HG03432 (cell line): ENCODE measurements around the gene DACT3.

ENCODE experiments used
- ATAC-seq: cut with Tn5 transposase; IDR thresholded peaks from one replicate; pipeline ENCODE4 v1.9.1; 2021; ENCODE audit warnings: mild to moderate bottlenecking, moderate library complexity; ENCODE audit not compliant: unreplicated experiment

The DACT3 gene

GRCh38 chr19:46661020-46661731, at the start of gene DACT3:
Gene DACT3 (minus strand): TSS chr19:46661182. CDS start chr19:46661064, 118 bp downstream.
- ATAC-seq = peak; percentile 89

GRCh38 chr19:46710687-46711086, 49.7 kb upstream of the DACT3 start:
- ATAC-seq = no peak

- ATAC-seq = no peak
Observed at GRCh38 chr19:46704379-46705076, 43.5 kb upstream of the DACT3 start.

GRCh38 chr19:46700704-46701103, 39.7 kb upstream of the DACT3 start:
- ATAC-seq = no peak

GRCh38 chr19:46698395-46699321, 37.7 kb upstream of the DACT3 start:
- no peak for ATAC-seq

- no peak for ATAC-seq
Observed at GRCh38 chr19:46697204-46697960, 36.4 kb upstream of the DACT3 start.

- ATAC-seq = no peak
Observed at GRCh38 chr19:46696866-46697203, 35.9 kb upstream of the DACT3 start.

GRCh38 chr19:46696052-46696451, 35.1 kb upstream of the DACT3 start:
- ATAC-seq = no peak

- ATAC-seq = no peak
Observed at GRCh38 chr19:46693760-46694159, 32.8 kb upstream of the DACT3 start.

GRCh38 chr19:46692918-46693722, 32.1 kb upstream of the DACT3 start:
- no peak for ATAC-seq

- no peak for ATAC-seq
Observed at GRCh38 chr19:46691948-46692347, 31.0 kb upstream of the DACT3 start.

- ATAC-seq = no peak
Observed at GRCh38 chr19:46691104-46691503, 30.1 kb upstream of the DACT3 start.

GRCh38 chr19:46689358-46689757, 28.4 kb upstream of the DACT3 start:
- no peak for ATAC-seq

- no peak for ATAC-seq
Observed at GRCh38 chr19:46687438-46688145, 26.6 kb upstream of the DACT3 start.

GRCh38 chr19:46685189-46685588, 24.2 kb upstream of the DACT3 start:
- ATAC-seq = no peak

- ATAC-seq = no peak
Observed at GRCh38 chr19:46678110-46678732, 17.2 kb upstream of the DACT3 start.

- no peak for ATAC-seq
Observed at GRCh38 chr19:46674416-46675178, 13.6 kb upstream of the DACT3 start.

- no peak for ATAC-seq
Observed at GRCh38 chr19:46670813-46671212, 9.8 kb upstream of the DACT3 start.
